Stomach (tissue), 4 donors: ENCODE data around the gene SLC24A3.

ENCODE experiments used
- EP300 ChIP-seq: sonication (generic); formaldehyde crosslinking; IDR thresholded peaks from one replicate; pipeline ENCODE4 v1.6.1; 2017; ENCODE audit warnings: antibody characterized with exemption
- POLR2A ChIP-seq, 4 donors: fragments of 450-650 bp; IDR thresholded peaks; one replicate each; pipeline ENCODE4 v1.6.1; 2016; ENCODE audit warnings: antibody characterized with exemption in 4 of 4, control low read depth in 2 of 4, mild to moderate bottlenecking in 1 of 4, moderate library complexity in 1 of 4
- TF ChIP-seq, protein P1 (sequence below), 7 experiments: fragments of 450-650 bp in 4 of 7; fragments of 200-600 bp in 3 of 7; sonication (generic) in 3 of 7; IDR thresholded peaks; one replicate each; pipeline ENCODE4 v1.5.1; 2016 to 2019; ENCODE audit warnings: antibody characterized with exemption in 7 of 7, control low read depth in 2 of 7, mild to moderate bottlenecking in 1 of 7

DNA sequence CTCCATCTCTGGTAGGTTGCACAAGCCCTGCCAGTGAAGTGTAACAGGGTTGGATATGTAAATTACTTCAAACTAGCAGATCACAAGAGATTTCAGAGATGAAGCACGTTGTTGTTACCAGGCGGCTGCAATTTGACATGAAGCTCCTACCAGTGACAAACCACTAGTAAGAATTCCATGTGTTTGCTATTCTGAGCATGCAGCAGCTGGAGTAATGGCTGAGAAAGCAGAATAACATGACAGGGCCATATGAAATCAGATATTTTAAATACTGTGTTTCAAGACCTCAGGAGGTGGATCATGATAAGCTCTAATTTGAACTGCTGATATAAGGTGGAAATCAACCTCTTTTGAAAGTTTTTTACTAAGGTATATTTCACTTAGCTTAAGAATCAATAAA lies 557.1 kb downstream of the SLC24A3 start:
- TF ChIP-seq POLR2A (IDR thresholded peaks at IDR 0.05) (no peak), EP300 (no peak)
- TF ChIP-seq, protein P1, sequence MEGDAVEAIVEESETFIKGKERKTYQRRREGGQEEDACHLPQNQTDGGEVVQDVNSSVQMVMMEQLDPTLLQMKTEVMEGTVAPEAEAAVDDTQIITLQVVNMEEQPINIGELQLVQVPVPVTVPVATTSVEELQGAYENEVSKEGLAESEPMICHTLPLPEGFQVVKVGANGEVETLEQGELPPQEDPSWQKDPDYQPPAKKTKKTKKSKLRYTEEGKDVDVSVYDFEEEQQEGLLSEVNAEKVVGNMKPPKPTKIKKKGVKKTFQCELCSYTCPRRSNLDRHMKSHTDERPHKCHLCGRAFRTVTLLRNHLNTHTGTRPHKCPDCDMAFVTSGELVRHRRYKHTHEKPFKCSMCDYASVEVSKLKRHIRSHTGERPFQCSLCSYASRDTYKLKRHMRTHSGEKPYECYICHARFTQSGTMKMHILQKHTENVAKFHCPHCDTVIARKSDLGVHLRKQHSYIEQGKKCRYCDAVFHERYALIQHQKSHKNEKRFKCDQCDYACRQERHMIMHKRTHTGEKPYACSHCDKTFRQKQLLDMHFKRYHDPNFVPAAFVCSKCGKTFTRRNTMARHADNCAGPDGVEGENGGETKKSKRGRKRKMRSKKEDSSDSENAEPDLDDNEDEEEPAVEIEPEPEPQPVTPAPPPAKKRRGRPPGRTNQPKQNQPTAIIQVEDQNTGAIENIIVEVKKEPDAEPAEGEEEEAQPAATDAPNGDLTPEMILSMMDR (IDR thresholded peaks at IDR 0.05): no peak
